NCI-H1930 (cell line): ENCODE data around the gene MRPL20.

Experiments
- DNase-seq, 2 experiments: peaks; one replicate each; lab custom pipeline; 2025; lab: John Stamatoyannopoulos, UW

The MRPL20 gene

DNA sequence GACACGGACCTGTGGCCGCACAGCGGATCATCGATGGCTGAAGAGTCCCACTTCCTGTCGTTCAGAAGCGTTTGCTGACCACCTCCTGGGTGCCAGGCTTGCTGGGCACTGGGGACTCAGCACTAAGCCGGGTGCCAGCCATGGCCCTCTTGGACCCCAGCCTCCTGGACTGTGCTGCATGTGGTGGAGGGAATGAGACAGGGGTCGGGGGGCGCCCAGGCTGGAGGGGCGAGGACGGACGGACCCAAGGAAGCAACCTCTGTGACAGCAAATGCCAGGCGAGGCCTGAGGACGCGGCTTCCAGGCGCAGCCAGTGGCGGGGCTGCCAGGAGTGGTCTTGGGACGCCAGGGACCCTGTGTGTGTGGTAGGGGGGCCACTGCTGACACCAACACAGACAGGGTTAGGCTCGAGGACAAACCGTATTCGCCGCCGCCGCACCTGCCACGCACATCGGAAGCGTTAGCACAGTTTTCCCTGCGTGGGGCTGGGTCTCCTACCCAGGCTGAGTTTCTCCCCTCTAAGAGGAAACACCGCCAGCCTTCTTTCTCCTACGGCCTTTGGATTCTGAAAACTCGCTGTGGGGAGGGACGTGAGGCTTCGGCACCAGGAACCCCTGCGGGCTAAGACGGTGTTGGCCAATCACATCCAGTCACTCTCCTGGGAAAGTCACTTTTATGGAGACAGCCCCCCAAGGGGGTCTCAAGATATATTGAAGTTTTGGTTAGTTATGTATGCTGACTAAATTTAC, 45.7 kb downstream of the MRPL20 start:
- no peak for DNase-seq

DNA sequence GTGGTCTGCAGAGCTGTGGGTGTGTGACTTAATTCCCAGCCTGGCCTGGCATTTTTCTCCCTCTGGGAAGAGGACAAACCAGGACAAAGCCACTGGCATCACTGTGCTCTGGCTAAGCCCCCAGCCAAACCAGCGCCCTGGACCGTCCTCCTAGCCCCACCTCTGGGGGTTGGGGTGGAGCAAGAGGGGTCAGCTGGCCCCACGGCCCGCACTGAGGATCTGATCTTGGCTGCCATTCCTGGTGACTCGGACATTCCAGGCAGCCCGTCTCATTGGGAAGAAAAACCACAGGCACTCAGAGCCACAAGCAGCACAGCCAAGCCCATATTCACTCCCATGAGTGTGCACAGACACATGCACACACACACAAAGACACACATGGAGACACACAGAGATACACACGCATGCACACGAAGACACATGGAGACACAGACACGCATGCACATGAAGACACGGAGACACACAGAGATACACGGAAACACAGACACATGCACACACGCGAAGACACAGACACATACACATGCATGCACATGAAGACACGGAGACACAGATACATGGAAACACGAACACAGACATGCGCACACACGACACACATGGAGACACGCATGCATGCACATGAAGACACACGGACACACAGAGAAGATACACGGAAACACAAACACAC, 46.5 kb downstream of the MRPL20 start:
- DNase-seq: no peak

DNA sequence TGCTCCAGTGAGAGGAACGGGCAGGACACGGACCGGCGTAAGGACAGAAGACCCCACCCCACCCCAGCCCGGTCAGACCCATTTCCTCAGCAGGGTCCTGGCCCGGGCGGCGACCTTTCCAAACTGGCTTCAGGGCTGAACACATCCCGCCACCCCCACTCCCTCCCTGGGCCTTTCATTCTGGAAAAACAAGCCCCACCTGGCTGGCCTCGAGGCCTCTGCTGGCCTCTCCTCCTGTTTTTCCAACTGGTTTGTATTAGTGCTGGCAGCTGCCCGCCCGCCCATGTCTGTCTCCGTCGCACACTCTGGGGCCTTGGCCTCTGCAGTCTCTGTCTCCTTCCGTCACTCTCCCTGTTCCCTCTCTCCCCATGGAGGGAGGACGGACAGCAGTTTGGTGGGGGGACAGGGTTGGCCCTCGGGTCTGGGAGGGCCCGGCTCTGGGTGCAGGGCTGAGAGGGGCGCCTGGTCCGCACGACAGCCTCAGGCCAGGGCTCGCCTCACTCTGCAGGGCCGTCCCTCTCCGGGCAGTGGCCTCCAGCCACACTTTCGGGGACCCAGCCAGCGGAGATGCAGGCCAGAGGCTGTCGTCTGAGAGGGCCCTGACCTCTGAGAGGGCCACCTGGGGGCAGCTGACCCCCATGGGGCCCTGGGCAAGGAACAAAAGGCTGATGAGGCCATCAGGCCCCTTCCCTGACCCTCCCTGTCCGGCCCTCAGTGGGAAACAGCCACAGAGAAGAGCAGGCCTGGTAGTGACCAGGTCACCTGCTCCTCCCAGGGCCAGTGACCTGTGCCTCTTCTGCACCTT, 47.2 kb downstream of the MRPL20 start:
- no peak for DNase-seq

DNA sequence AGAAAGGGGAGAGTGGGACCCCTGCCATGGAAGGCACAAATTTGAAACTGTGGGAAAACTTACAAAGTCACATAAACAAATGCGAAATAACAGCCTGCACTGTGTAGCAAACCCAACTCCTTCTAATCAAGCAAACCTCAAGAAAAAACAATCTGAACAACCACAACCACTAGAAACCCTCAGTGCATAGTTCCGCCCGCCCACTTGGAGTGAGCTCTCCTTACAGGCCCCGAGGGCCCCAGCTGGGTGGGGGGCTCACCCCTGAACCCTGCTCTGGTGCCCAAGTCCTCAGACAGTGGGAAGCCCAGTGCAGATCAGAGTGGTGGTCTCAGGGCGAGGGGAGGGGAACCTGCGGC, 47.8 kb downstream of the MRPL20 start:
- no peak for DNase-seq

DNA sequence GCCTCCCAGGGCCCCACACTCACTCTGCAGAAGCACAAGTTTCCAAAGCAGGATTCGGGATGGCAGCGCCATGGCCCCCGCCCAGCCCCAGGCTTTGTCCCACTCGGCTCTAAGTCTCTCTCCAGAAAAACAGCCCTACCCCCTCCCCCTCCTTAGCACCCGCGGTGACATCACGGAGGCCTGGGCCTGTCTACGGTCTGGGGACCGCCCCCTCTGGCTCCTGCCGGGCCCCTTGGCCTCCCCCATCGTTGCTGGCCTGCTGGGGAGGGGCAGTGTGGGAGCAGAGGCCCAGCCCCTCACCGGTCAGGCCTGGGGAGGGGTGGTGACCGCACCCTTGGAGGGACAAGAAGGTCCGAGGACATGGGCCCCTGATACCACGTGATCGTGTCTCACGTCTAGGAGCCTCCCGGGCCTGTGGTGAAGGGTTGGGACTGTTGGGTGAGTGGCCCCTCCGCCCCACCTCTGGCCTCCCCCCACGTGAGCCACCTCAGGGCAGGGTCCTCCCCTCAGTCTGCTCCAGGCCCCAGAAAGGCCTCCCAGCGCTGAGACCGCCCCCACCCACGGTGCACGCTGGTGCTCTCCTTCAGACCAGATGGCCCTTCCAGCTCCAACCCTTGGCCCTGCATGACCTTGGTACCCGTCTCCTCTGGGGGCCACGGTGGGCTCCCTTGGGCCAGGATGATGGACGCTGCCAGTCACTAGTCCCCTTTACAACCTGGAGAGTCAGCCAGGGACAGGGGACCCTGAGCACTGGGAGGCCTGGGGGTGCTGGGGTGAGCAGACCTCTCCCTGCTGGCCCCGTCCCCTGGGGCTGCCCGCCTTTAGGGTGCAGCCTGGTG, 48.4 kb downstream of the MRPL20 start, which contains the start of gene MXRA8:
MXRA8 (minus strand) TSS at position 123 of the 839 bp plus-strand sequence; CDS start at position 72, 51 bp downstream.
- DNase-seq: no peak

DNA sequence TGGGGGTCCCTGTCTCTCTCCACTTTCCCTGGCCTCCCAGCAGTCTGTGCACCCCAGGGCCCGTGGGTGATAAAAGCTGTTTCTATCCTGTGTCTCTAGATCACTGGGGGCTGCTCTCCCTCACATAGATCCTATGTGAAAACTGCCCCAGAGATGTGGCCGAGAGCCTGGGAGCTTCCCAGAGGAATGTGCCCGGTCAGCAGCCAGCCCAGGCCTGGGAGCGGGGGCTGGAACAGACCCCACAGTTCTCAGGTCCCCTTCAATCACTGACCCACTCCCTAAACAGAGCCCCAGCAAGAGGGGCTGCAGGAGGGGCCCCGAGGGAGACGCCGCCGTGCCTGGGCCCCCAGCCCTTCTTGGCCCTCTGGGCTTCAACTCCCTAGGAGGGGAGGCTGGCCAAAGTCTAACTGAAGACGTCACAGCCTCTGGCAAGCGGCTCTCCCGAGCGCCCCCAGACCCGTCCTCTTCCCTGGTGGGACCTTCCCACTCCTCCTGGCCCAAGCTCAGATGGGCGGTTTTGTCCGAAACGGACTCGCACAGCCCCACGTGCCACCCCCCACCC, 49.1 kb downstream of the MRPL20 start:
- DNase-seq: no peak

DNA sequence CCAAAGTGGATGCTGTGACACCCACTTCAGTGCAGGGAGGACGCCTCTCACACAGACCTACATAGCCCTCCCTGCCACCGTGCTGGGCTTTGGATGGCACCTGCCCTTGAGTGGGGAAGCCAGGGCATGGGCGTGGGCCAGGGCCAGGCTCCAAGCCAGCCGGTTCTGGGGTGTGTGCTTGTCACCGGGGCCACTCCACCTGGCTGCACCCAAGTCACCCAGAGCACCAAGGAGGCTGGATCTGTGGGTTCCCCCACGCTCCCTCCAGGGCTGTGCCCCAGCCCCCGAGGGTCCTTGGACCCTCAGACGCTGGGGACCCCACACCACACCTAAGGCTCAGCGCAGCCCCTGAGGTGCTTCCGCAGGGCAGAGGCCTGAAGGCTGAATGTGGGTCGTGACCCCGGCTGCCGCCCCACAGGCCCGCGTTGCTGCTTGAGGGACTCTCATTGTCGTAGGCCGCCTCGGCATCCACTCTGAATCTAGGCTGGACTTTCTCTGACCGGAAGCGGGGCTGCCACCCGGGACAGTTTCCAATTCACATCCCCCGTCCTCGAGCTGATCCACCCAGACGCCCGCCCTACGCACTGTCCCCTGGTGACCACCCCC, 50.2 kb downstream of the MRPL20 start:
- no peak for DNase-seq

DNA sequence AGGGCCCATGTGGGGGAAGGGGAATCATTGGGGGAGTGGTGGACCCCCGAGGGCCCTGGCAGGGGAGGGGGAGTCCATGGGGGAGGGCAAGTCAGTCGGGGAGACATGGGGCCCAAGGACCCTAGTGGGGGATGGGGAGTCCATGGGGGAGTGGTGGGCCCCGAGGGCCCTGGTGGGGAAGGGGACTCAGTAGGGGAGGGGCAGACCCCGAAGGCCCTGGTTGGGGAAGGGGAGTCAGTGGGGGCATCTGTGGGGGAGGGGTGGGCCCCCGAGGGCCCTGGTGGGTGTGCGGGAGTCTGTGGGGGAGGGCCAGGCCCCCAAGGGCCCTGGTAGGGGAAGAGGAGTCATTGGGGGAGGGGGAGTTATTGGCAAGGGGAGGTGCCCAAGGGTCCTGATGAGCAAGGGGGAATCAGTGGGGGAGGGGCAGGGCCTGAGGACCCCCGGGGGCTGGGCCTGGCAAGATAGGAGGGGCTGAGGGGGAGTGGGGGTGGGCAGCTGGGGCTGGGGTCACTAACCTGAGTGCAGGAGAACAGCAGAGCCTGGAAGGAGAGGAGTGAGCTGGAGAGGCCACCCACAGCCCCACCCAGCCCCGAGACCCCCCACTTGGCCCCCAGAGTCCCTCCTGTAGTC, 50.8 kb downstream of the MRPL20 start:
- DNase-seq: no peak

DNA sequence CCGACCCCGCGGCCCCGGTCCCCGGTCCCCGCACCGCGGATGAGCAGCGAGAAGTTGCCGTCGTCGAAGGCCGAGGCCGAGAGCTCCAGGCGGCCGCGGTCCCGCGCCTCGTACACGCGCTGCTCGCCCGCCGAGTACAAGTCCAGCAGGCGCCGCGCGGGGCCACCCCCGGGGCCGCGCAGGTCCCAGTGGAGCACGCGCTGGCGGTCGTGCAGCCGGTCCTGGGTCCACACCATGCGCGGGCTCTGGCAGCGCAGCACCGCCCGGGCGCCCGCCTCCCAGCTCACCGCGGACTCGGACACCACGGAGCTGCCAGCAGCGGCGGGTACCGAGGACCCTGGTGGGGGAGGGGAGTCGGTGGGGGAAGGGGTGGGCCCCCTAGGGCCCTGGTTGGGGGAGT, 51.7 kb downstream of the MRPL20 start:
- no peak for DNase-seq

DNA sequence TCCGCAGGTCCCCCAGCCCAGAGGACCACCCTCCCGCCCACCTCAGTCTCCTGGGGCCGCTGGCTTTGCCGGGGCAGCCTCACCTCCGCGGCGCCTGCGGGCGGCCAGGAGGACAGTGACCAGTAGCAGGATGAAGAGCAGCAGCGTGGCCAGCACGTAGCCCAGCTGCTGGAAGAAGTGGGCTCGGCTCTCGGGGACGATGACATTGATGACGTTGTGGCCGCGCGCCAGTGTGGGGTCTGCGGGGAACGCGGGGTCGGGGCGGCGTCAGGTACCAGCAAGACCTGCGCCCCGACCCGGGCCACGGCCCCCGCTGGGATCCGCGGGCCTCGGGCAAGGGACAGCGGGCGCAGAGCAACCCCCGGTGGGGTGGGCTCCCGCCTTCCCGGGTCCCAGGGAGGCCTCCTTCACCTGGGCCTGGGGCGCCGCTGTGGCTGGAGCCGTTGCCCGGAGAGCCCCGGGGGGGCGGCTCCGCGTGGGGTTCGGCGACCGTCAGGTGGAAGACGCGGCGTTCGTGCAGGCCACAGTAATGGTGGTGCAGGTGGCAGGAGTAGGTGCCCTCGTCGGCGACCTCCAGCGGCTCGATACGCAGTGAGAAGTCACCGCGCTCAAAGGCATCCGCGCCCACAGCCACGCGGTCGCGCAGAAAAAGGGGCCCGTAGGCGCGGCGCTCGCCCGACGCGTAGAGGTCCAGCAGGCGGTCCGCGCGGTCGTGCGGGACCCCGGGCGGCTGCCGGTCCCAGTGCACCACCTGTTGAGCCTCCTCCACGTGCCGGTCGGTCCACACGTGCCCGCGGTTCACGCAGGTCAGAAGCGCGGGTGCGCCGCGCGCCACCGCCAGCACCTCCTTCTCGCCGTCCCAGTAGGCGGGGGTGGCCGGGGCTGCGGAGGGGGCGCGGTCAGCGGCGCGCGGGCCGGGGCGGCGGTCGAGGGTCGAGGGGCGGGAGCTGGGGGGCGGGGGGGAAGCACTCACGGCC, 52.5 kb downstream of the MRPL20 start:
- no peak for DNase-seq

DNA sequence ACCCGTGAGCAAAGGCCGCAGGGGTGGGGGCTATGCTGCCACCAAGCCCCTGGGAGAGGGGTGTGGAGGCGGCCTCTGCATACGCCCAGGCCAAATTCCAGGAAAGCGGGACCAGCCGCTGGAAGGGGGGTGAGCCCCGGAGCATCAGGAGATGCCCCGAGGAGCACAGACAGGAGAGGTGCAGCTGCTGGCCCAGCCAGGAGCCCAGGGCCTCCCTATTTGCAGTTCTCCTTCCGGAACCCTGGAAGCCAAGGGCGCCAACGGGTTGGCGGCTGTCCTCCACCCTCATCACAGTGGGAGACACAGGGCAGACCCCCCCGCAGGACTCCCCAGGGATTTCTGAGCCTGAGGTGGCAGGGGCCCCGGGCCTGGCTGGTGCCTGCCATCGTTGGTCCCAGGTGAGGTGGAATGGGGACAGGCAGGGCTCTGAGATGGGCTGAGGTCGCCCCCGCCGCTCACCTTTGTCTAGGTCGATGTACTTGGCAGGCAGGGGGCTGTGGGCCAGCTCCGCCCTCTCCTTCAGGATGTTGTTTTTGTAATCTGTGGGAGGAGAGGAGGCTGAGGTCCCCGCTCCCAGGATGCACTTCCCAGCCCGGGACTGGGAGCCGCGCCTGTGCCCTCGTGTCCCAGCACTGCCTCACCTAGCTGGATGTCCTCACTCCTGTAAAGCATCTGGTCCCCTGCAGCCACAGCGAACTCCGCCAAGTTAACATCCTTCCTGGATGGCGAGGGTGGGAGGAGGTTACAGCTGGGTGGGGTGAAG, 53.5 kb downstream of the MRPL20 start:
- DNase-seq: no peak

DNA sequence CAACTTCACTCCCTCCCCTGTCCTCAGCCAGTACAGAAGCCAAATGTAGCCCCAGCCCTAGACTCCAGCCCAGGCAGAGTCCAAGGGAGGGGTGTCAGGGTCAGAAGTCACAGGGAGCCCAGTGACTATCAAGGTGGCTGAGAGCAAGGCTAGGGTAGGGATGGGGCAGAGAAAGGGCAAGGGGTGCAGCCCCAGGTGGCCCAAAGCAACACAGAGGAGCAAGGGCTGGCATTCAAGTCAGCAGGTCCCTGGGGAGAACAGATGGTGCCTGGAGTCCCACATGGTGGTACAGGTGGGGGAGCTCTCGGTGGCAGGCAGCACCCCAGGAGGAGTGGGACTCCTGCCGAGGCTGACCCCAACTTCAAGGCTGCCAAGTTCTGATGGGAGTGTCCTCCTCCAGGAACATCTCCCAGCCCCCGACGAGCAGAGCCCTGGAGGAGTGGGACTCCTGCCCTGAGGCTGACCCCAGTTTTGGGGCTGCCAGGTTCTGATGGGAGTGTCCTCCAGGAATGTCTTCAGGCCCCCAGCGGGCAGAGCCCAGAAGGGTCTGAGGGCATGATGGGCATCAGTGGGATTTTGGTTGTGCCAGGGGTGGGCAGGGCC, 54.2 kb downstream of the MRPL20 start:
- no peak for DNase-seq
